HCT116 (cell line): ENCODE data around the gene ADGRB2. TPM values are rescaled to one million over a fixed set of nuclear protein-coding genes. Genes with fewer than 3 reads are reported as not detected.

Experiments used
- ATAC-seq: fragments of 200-7000 bp; cut with Tn5 transposase; 2 replicates; pipeline ENCODE4 v1.9.1; 2020; ENCODE audit warnings: mild to moderate bottlenecking, moderate library complexity
- BruUV-seq: library from RNA; stranded (reverse); fragments of 400-500 nt; replicated peaks from 2 replicates; lab custom pipeline; 2021; lab: Mats Ljungman, UMichigan
- CTCF ChIA-PET: fragments of 300-600 bp; sonication (Branson Sonifier 250); formaldehyde crosslinking; loops from one replicate; lab custom pipeline; 2021; ENCODE audit warnings: antibody characterized with exemption; lab: Charles Lee
- POLR2A ChIA-PET: fragments of 300-600, 350-600 bp; sonication (Branson Sonifier 250); formaldehyde crosslinking; loops from one replicate; lab custom pipeline; 2021; ENCODE audit warnings: antibody characterized with exemption; lab: Charles Lee
- RAD21 ChIA-PET, 2 experiments: fragments of 300-600 bp; sonication (Branson Sonifier 250); formaldehyde crosslinking; loops; one replicate each; lab custom pipeline; 2023; ENCODE audit warnings: low total read pairs in 2 of 2; ENCODE audit not compliant: uncharacterized antibody in 2 of 2, unreplicated experiment in 2 of 2, low non-redundant PET in 1 of 2; lab: Charles Lee
- DNase-seq: peaks from one replicate; pipeline ENCODE4 v3.0.0-alpha.2; 2010; ENCODE audit warnings: low read depth, low spot score
- H2AFZ ChIP-seq: fragments of 200-600 bp; shearing (Covaris generic), sonication (generic); 2 replicates; pipeline ENCODE4 v1.6.1; 2017; ENCODE audit warnings: low read depth, mixed run types, mixed read lengths, antibody characterized with exemption, low read length; ENCODE audit not compliant: poor library complexity, severe bottlenecking
- H3K27ac ChIP-seq: 2 replicates; pipeline ENCODE4 v1.5.1; 2012; ENCODE audit warnings: low read depth, low read length
- H3K27me3 ChIP-seq: fragments of 200-600 bp; sonication (generic); 2 replicates; pipeline ENCODE4 v1.6.1; 2016; ENCODE audit warnings: mixed run types, low read length, mixed read lengths; ENCODE audit not compliant: insufficient read depth
- H3K36me3 ChIP-seq, 2 experiments: fragments of 200-500 bp in 1 of 2; fragments of 200-600 bp in 1 of 2; sonication (Bioruptor generic) in 1 of 2; sonication (generic) in 1 of 2; 2 replicates each; pipeline versions ENCODE4 v1.5.1 to v1.6.1; 2014 to 2016; ENCODE audit warnings: low read length in 2 of 2, inconsistent platforms in 1 of 2, mixed read lengths in 1 of 2, mixed run types in 1 of 2; ENCODE audit not compliant: insufficient read depth in 2 of 2, control insufficient read depth in 1 of 2
- H3K4me1 ChIP-seq, 2 experiments: fragments of 200-600 bp in 1 of 2; sonication (generic) in 1 of 2; 2 replicates each; pipeline versions ENCODE4 v1.5.1 to v1.6.1; 2012 to 2017; ENCODE audit warnings: low read length in 2 of 2, inconsistent platforms in 1 of 2, mild to moderate bottlenecking in 1 of 2, mixed read lengths in 1 of 2, mixed run types in 1 of 2, moderate library complexity in 1 of 2; ENCODE audit not compliant: insufficient read depth in 2 of 2, control insufficient read depth in 1 of 2
- H3K4me2 ChIP-seq: fragments of 200-600 bp; sonication (generic); 2 replicates; pipeline ENCODE4 v1.6.1; 2017; ENCODE audit warnings: mixed run types, low read length, mixed read lengths
- H3K4me3 ChIP-seq, 2 experiments: fragments of 200-600 bp in 1 of 2; sonication (generic) in 1 of 2; replicated peaks in 1 of 2; 2 replicates each; pipeline ENCODE4 v1.5.1; 2011 to 2016; ENCODE audit warnings: low read length in 2 of 2, control low read depth in 1 of 2, low read depth in 1 of 2, mild to moderate bottlenecking in 1 of 2, mixed read lengths in 1 of 2, mixed run types in 1 of 2
- H3K79me2 ChIP-seq: fragments of 200-600 bp; sonication (generic); 2 replicates; pipeline ENCODE4 v1.6.1; 2017; ENCODE audit warnings: mild to moderate bottlenecking, mixed run types, low read length, moderate library complexity, mixed read lengths; ENCODE audit not compliant: insufficient read depth
- H3K9ac ChIP-seq: fragments of 200-600 bp; sonication (generic); 2 replicates; pipeline ENCODE4 v1.6.1; 2016; ENCODE audit warnings: low read length, mixed read lengths
- H3K9me2 ChIP-seq: fragments of 200-600 bp; sonication (generic), shearing (Covaris generic); 2 replicates; pipeline ENCODE4 v1.6.1; 2017; ENCODE audit warnings: mixed run types, mild to moderate bottlenecking, moderate library complexity; ENCODE audit not compliant: insufficient read depth
- H3K9me3 ChIP-seq, 2 experiments: fragments of 200-500 bp in 1 of 2; fragments of 200-600 bp in 1 of 2; sonication (Bioruptor generic) in 1 of 2; sonication (generic) in 1 of 2; 2 replicates each; pipeline ENCODE4 v1.6.1; 2014 to 2017; ENCODE audit warnings: low read length in 2 of 2, mixed read lengths in 2 of 2, inconsistent platforms in 1 of 2, low read depth in 1 of 2, mild to moderate bottlenecking in 1 of 2, mixed run types in 1 of 2, moderate library complexity in 1 of 2; ENCODE audit not compliant: control insufficient read depth in 1 of 2, insufficient read depth in 1 of 2
- H4K20me1 ChIP-seq: fragments of 200-600 bp; sonication (generic), shearing (Covaris generic); 2 replicates; pipeline ENCODE4 v1.6.1; 2017; ENCODE audit warnings: mixed run types, mild to moderate bottlenecking, moderate library complexity; ENCODE audit not compliant: insufficient read depth
- ATF3 ChIP-seq: IDR thresholded peaks from 2 replicates; pipeline ENCODE4 v1.6.1; 2012
- CBX3 ChIP-seq: IDR thresholded peaks from 2 replicates; pipeline ENCODE4 v1.6.1; 2012; ENCODE audit warnings: low read depth
- CTCF ChIP-seq, 3 experiments: fragments of 200-600 bp in 1 of 3; sonication (generic) in 1 of 3; IDR thresholded peaks in 2 of 3; conservative IDR thresholded peaks in 1 of 3; 2 replicates each; pipeline ENCODE4 v1.5.1; 2012 to 2017; ENCODE audit warnings: low read depth in 2 of 3, low read length in 2 of 3, antibody characterized with exemption in 1 of 3, borderline replicate concordance in 1 of 3, control low read depth in 1 of 3, mild to moderate bottlenecking in 1 of 3, mixed read lengths in 1 of 3, mixed run types in 1 of 3, moderate library complexity in 1 of 3; ENCODE audit not compliant: insufficient read depth in 1 of 3
- EGR1 ChIP-seq: IDR thresholded peaks from 2 replicates; pipeline ENCODE4 v1.6.1; 2012; ENCODE audit warnings: low read depth
- ELF1 ChIP-seq: IDR thresholded peaks from 2 replicates; pipeline ENCODE4 v1.6.1; 2012; ENCODE audit warnings: low read depth, borderline replicate concordance
- EZH2 ChIP-seq: fragments of 200-600 bp; sonication (generic); IDR thresholded peaks from 2 replicates; pipeline ENCODE4 v1.6.1; 2017; ENCODE audit warnings: antibody characterized with exemption, mixed run types
- EZH2phosphoT487 ChIP-seq: fragments of 200-600 bp; IDR thresholded peaks from 2 replicates; pipeline ENCODE4 v1.6.1; 2018; ENCODE audit warnings: antibody characterized with exemption, borderline replicate concordance
- FOSL1 ChIP-seq: IDR thresholded peaks from 2 replicates; pipeline ENCODE4 v1.6.1; 2012; ENCODE audit warnings: low read depth
- JUND ChIP-seq: IDR thresholded peaks from 2 replicates; pipeline ENCODE4 v1.6.1; 2012
- MAX ChIP-seq: IDR thresholded peaks from 2 replicates; pipeline ENCODE4 v1.6.1; 2012
- POLR2A ChIP-seq: IDR thresholded peaks from 2 replicates; pipeline ENCODE4 v1.7.0; 2011; ENCODE audit warnings: borderline replicate concordance; ENCODE audit not compliant: insufficient read depth, insufficient read length; ENCODE audit errors: extremely low read depth
- POLR2AphosphoS5 ChIP-seq: IDR thresholded peaks from 2 replicates; pipeline ENCODE4 v1.6.1; 2011; ENCODE audit warnings: mild to moderate bottlenecking, low read depth, low read length, moderate library complexity
- SIN3A ChIP-seq: IDR thresholded peaks from 2 replicates; pipeline ENCODE4 v1.6.1; 2012; ENCODE audit warnings: low read depth
- SP1 ChIP-seq: IDR thresholded peaks from 2 replicates; pipeline ENCODE4 v1.6.1; 2012; ENCODE audit warnings: low read depth
- SRF ChIP-seq: IDR thresholded peaks from 2 replicates; pipeline ENCODE4 v1.6.1; 2012; ENCODE audit warnings: low read depth
- TCF7L2 ChIP-seq: IDR thresholded peaks from 2 replicates; pipeline ENCODE4 v1.7.0; 2011; ENCODE audit warnings: borderline replicate concordance, inconsistent platforms; ENCODE audit not compliant: insufficient read depth, insufficient read length; ENCODE audit errors: extremely low read depth
- YY1 ChIP-seq: IDR thresholded peaks from 2 replicates; pipeline ENCODE4 v1.6.1; 2011; ENCODE audit warnings: low read length, low read depth, moderate library complexity, mild to moderate bottlenecking; ENCODE audit not compliant: insufficient replicate concordance; ENCODE audit errors: extremely low read depth
- ZFX ChIP-seq: fragments of 450-650 bp; IDR thresholded peaks from 2 replicates; pipeline ENCODE4 v1.6.1; 2017
- intact Hi-C: fragments of 100-400 bp; cut with micrococcal nuclease; formaldehyde crosslinking; loops from 2 replicates; pipeline ENCODE4 v1.10.0; 2022
- total RNA-seq: library from RNA; stranded (reverse); gene quantifications from one replicate; pipeline ENCODE4 v1.2.1, GENCODE V29; 2021; ENCODE audit not compliant: unreplicated experiment

Gene ADGRB2
- total RNA-seq, 1 experiment from 2014 or later: 10.1 TPM

- no peaks in the 10 kb centered on the region for H3K27me3 ChIP-seq
- H4K20me1 ChIP-seq: no peaks in the 10 kb centered on the region
- no peaks in the 10 kb centered on the region for H3K36me3 ChIP-seq
- no peaks in the 10 kb centered on the region for H3K9me3 ChIP-seq
- H3K27ac ChIP-seq: no peak overlapping the region
- peaks cover 3 to 29% of the 10 kb centered on the region in 2 experiments; a peak in 3 of 4 replicates for H3K4me1 ChIP-seq
- no peaks in the 10 kb centered on the region for H3K9me2 ChIP-seq
- no peak overlapping the region for H3K4me2 ChIP-seq
- TF ChIP-seq YY1 (no peak), SP1 (no peak), MAX (no peak), EGR1 (no peak), ATF3 (no peak), EZH2 (no peak), ZFX (no peak)
- H3K9ac ChIP-seq: no peak overlapping the region
- BruUV-seq: no TSS peak
- H3K4me3 ChIP-seq: no peak overlapping the region
- ATAC-seq (no peak), DNase-seq (no peak)
- RAD21 ChIA-PET: no interaction called here
- no peaks in the 10 kb centered on the region for H3K79me2 ChIP-seq
- H2AFZ ChIP-seq: no peak overlapping the region
- CTCF ChIA-PET: interaction anchor here (1.4 to 1.6 kb wide), 2 partner anchors 127 to 173 kb away, joined by 4 read pairs; no protein-coding TSS in a partner anchor
- POLR2A ChIA-PET: no interaction called here
- intact Hi-C loops: no loop called here
These were observed 27.2 kb upstream of the ADGRB2 start for GRCh38 chr1:31791131-31791858.

GRCh38 chr1:31790641-31791091 lies 26.5 kb upstream of the ADGRB2 start:
- no TSS peak for BruUV-seq
- no peak overlapping the region for H2AFZ ChIP-seq
- H3K4me3 ChIP-seq: no peak overlapping the region
- ChIA-PET RAD21 (no interaction called here), POLR2A (no interaction called here), CTCF (interaction anchor here (0.5 to 1.6 kb wide), 2 partner anchors 126 to 150 kb away, joined by 4 to 7 read pairs; no protein-coding TSS in a partner anchor)
- H4K20me1 ChIP-seq: no peaks in the 10 kb centered on the region
- no peaks in the 10 kb centered on the region for H3K79me2 ChIP-seq
- H3K27me3 ChIP-seq: no peaks in the 10 kb centered on the region
- H3K4me1 ChIP-seq: peaks cover 3 to 22% of the 10 kb centered on the region in 2 experiments; a peak in 3 of 4 replicates
- no peak overlapping the region for H3K27ac ChIP-seq
- H3K9me3 ChIP-seq: no peaks in the 10 kb centered on the region
- DNase-seq (no peak), ATAC-seq (no peak)
- no peaks in the 10 kb centered on the region for H3K36me3 ChIP-seq
- H3K9me2 ChIP-seq: no peaks in the 10 kb centered on the region
- intact Hi-C loops: no loop called here
- H3K4me2 ChIP-seq: no peak overlapping the region
- H3K9ac ChIP-seq: no peak overlapping the region
- no peak for TF ChIP-seq SP1
- TF ChIP-seq EZH2: no peak
- TF ChIP-seq TCF7L2: no peak
- no peak for TF ChIP-seq MAX
- TF ChIP-seq ELF1: no peak
- no peak for TF ChIP-seq SRF
- no peak for TF ChIP-seq JUND
- TF ChIP-seq CTCF (IDR thresholded peaks at IDR 0.05 in 2 of 3, conservative IDR thresholded peaks at IDR 0.05 in 1 of 3; ENCODE audit: borderline replicate concordance in 1 of 3, insufficient read depth in 1 of 3, low read depth in 2 of 3, low read length in 2 of 3): no peak
- no peak for TF ChIP-seq POLR2AphosphoS5
- TF ChIP-seq ZFX: no peak
- TF ChIP-seq POLR2A: no peak
- no peak for TF ChIP-seq YY1
- no peak for TF ChIP-seq CBX3
- TF ChIP-seq FOSL1: no peak
- no peak for TF ChIP-seq EZH2phosphoT487
- no peak for TF ChIP-seq SIN3A
- no peak for TF ChIP-seq ATF3
